ENCODE results near the gene ELANE.
"Not testable (repeated sequence)": the region's sequence is repeated elsewhere in the genome, so short reads cannot be mapped to it uniquely, and the experiment has no call there.

ELANE gene

DNA sequence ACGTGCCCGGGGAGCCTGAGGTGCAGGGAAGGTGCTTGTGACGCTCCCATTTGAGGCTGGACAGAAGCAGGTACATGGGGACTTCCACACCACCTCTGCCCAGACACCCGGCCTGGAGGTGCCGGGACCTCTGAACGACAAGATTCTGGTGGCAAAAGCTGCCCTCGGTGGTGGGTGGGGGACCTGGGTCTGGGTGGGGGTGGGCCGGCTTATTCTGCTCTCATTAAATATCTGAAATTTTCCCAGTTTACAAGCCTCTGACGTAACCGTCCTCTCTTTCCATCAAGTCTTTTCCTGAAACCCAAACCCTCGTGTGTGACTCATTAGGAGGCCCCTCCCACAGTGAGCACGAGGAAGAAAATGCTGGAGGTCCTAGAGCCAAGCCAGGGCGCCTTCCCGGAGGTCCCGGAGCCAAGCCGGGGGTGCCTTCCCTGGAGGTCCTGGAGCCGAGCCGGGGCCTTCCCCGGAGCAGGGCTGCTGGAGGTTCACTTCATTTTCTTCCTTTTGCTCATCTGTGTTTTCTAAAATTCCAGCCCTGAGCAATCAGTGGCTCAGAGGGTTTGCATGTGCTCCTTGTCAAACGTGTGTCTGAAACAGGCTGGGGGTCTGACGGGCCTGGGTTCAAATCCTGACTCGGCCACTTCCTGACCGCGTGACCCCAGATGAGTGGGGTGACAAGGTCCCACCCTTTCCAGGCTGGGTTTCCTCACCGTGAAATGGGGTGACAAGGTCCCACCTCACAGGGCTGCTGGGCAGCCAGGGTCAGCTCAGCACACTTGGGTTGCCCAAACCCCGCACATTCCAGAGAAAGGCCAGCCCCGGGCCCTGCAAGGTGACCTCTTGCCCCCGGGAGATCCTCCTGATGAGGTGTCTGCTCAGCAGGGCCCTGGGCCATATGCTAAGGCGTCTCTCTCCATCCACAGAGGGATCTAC, 17.4 kb downstream of the ELANE start:
- H3K36me3 Mint-ChIP-seq = peaks cover 45% of the 10 kb centered on the region in 2 donors
- H3K4me1 Mint-ChIP-seq = peaks cover 10 to 16% of the 10 kb centered on the region in 2 donors
- H3K27ac Mint-ChIP-seq = peak overlapping the region; percentile 85
- H3K9me3 Mint-ChIP-seq = peaks cover 0 to 1% of the 10 kb centered on the region in 2 donors
- no peak overlapping the region for H3K4me3 Mint-ChIP-seq
- ATAC-seq (replicated peaks) (no peak), DNase-seq (no peak)
- H3K27me3 Mint-ChIP-seq = no peaks in the 10 kb centered on the region

- ATAC-seq (replicated peaks) (no peak), DNase-seq (no peak)
- peaks cover 10 to 16% of the 10 kb centered on the region in 2 donors for H3K4me1 Mint-ChIP-seq
- peaks cover 0 to 1% of the 10 kb centered on the region in 2 donors for H3K9me3 Mint-ChIP-seq
- no peaks in the 10 kb centered on the region for H3K27me3 Mint-ChIP-seq
- H3K36me3 Mint-ChIP-seq = peaks cover 45% of the 10 kb centered on the region in 2 donors
- no peak overlapping the region for H3K4me3 Mint-ChIP-seq
- H3K27ac Mint-ChIP-seq = no peak overlapping the region
These were observed 18.2 kb downstream of the ELANE start for GRCh38 chr19:870314-870713.

GRCh38 chr19:870963-871401, 18.9 kb downstream of the ELANE start:
- ATAC-seq (replicated peaks) (no peak), DNase-seq (no peak)
- H3K27me3 Mint-ChIP-seq = no peaks in the 10 kb centered on the region
- H3K4me3 Mint-ChIP-seq = no peak overlapping the region
- H3K9me3 Mint-ChIP-seq = peaks cover 0 to 1% of the 10 kb centered on the region in 2 donors
- H3K4me1 Mint-ChIP-seq = peaks cover 10 to 16% of the 10 kb centered on the region in 2 donors
- H3K27ac Mint-ChIP-seq = no peak overlapping the region
- H3K36me3 Mint-ChIP-seq = peaks cover 46 to 49% of the 10 kb centered on the region in 2 donors

- ATAC-seq (replicated peaks) = no peak
- peaks cover 52% of the 10 kb centered on the region in 2 donors for H3K36me3 Mint-ChIP-seq
- H3K4me1 Mint-ChIP-seq = peaks cover 10 to 16% of the 10 kb centered on the region in 2 donors
- H3K4me3 Mint-ChIP-seq = peak overlapping the region in 1 of 2 donors; percentile 71
- no peaks in the 10 kb centered on the region for H3K27me3 Mint-ChIP-seq
- H3K27ac Mint-ChIP-seq = peak overlapping the region; percentile 47
- peaks cover 0 to 1% of the 10 kb centered on the region in 2 donors for H3K9me3 Mint-ChIP-seq
- no peak for DNase-seq
These were observed 19.6 kb downstream of the ELANE start for GRCh38 chr19:871446-872265.

DNA sequence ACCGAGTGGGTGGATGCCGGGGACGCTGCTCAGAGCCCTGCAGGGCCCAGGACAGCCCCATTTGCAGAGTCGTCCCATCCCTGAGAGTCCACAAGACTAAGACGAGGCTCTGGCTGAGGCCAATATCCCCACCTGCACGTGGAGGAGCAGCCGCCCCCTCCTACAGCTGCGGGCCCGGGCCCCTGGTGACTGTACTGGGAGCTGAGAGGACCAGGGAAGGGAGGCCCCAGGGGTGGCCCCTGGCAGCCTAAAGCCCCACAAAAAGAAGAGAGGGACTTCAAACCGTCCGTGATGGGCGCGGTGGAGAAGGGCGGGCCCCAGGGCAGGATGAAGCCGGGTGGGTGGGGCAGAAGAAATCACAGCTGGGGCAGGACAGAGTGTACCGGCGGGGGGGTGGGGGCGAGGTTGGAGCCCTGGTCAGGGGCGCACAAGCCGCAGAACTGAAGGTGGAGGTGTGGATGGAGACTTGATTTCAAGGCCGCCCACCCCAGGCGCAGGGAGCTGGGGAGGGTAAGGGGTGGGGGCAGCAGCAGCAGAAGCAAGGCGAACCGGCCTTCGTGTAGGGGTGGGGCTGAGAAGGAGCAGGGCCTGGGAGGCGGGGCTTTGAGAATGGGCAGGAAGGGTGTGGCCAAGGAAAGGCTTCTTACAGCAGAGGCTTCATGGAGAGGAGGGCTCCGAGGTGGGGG, 20.3 kb downstream of the ELANE start:
- peak; percentile 55 for DNase-seq
- Mint-ChIP-seq H3K4me1 (peaks cover 10 to 13% of the 10 kb centered on the region in 2 donors), H3K27me3 (no peaks in the 10 kb centered on the region), H3K4me3 (peak overlapping the region in 1 of 2 donors; percentile 71), H3K9me3 (peaks cover 0 to 1% of the 10 kb centered on the region in 2 donors), H3K36me3 (peaks cover 48 to 49% of the 10 kb centered on the region in 2 donors), H3K27ac (peak overlapping the region; percentile 69)
- peak; percentile 83 to 86 for ATAC-seq (replicated peaks)

DNA sequence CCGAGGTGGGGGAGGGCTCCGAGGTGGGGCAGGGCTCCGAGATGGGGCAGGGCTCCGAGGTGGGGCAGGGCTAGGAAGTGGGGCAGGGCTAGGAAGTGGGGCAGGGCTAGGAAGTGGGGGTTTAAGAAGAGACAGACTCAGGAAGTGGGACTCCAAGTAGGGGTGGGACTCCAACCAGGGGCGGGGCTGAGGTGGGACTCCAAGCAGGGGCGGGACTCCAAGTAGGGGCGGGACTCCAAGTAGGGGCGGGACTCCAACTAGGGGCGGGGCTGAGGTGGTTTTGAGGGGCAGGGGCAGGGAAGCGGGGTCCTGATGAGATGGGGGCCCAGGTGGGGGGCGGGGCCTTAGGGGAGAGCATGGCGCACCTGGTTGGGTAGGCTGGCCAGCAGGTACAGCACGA, 21.0 kb downstream of the ELANE start:
- peaks cover 43 to 45% of the 10 kb centered on the region in 2 donors for H3K36me3 Mint-ChIP-seq
- H3K4me1 Mint-ChIP-seq = peaks cover 10 to 12% of the 10 kb centered on the region in 2 donors
- DNase-seq (no peak), ATAC-seq (replicated peaks) (peak; percentile 81 to 85)
- H3K9me3 Mint-ChIP-seq = peaks cover 0 to 1% of the 10 kb centered on the region in 2 donors
- no peak overlapping the region for H3K27ac Mint-ChIP-seq
- H3K4me3 Mint-ChIP-seq = peak overlapping the region in 1 of 2 donors; percentile 56
- no peaks in the 10 kb centered on the region for H3K27me3 Mint-ChIP-seq

GRCh38 chr19:873561-874041, 21.5 kb downstream of the ELANE start:
- H3K27ac Mint-ChIP-seq = no peak overlapping the region
- ATAC-seq (replicated peaks) (no peak), DNase-seq (no peak)
- no peaks in the 10 kb centered on the region for H3K27me3 Mint-ChIP-seq
- H3K36me3 Mint-ChIP-seq = peaks cover 39 to 42% of the 10 kb centered on the region in 2 donors
- H3K4me3 Mint-ChIP-seq = no peak overlapping the region
- H3K4me1 Mint-ChIP-seq = peaks cover 10 to 12% of the 10 kb centered on the region in 2 donors
- peaks cover 0 to 1% of the 10 kb centered on the region in 2 donors for H3K9me3 Mint-ChIP-seq

DNA sequence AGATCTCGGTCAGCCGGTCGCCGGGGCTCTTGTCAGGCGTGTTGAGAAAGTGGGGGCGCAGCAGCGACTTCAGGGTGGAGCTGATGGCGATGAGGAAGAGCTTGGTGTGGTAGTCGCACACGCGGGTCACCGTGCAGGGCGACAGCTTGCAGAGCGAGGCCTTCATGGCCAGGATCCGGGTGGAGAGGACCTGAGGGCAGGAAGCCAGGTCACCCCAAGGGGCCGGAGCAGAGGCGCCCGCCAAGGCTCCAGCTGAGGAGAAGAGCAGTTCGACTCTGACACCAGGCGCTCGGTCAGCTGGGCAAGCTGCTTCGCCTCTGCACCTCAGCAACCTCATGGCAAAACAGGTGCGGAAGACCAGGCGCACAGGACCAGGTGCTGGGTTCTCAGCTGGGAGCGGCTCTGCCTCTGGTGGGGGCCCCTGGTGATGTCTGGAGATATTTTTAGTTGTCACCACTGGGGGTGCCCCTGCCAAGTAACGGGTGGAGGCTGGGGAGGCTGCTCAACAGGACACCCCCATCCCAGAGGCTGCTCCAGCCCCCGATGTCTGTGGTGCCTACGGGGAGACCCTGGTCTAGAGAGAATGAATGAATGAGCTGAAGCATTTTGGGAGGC, 23.3 kb downstream of the ELANE start:
- DNase-seq = no peak
- Mint-ChIP-seq H3K9me3 (peaks cover 0 to 1% of the 10 kb centered on the region in 2 donors), H3K36me3 (peaks cover 32 to 41% of the 10 kb centered on the region in 2 donors), H3K27ac (peak overlapping the region; percentile 59), H3K4me1 (peaks cover 12 to 17% of the 10 kb centered on the region in 2 donors), H3K27me3 (no peaks in the 10 kb centered on the region), H3K4me3 (no peak overlapping the region)
- ATAC-seq (replicated peaks) = no peak

- DNase-seq (no peak), ATAC-seq (replicated peaks) (no peak)
- Mint-ChIP-seq H3K36me3 (peaks cover 29 to 42% of the 10 kb centered on the region in 2 donors), H3K9me3 (peaks cover 0 to 1% of the 10 kb centered on the region in 2 donors), H3K27me3 (no peaks in the 10 kb centered on the region), H3K4me1 (peaks cover 12 to 17% of the 10 kb centered on the region in 2 donors), H3K4me3 (no peak overlapping the region), H3K27ac (no peak overlapping the region)
These were observed 24.0 kb downstream of the ELANE start for GRCh38 chr19:876089-876488.

DNA sequence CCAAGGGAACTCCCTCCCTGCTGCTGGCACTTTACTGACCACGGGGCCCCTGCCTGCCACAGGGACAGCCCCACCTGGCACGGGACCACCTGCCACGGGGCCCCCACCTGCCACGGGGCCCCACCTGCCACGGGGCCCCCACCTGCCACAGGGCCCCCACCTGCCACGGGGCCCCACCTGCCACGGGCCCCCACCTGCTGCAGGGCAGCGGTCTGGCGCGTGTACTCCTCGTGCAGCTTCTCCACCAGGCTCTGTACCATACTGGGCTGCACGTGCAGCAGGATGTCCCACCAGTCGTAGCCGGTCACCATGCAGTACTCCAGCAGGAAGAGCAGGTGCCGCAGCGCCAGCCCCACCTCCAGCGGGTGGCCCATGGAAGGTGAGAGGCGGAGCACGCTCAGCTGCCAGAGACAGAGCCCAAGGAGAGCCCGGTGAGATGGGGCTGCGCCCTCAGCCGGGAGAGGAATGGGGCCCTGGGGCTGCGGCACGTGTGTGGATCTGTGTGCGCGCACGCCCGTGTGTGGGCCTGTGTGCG, 24.7 kb downstream of the ELANE start:
- ATAC-seq (replicated peaks) = no peak
- peaks cover 32 to 45% of the 10 kb centered on the region in 2 donors for H3K36me3 Mint-ChIP-seq
- no peak overlapping the region for H3K27ac Mint-ChIP-seq
- no peaks in the 10 kb centered on the region for H3K9me3 Mint-ChIP-seq
- H3K4me3 Mint-ChIP-seq = no peak overlapping the region
- DNase-seq = no peak
- peaks cover 12 to 17% of the 10 kb centered on the region in 2 donors for H3K4me1 Mint-ChIP-seq
- no peaks in the 10 kb centered on the region for H3K27me3 Mint-ChIP-seq

GRCh38 chr19:877992-878660, 26.0 kb downstream of the ELANE start:
- not testable (repeated sequence) for H3K27me3 Mint-ChIP-seq; ATAC-seq (replicated peaks); H3K4me3 Mint-ChIP-seq; H3K9me3 Mint-ChIP-seq; DNase-seq; H3K4me1 Mint-ChIP-seq; H3K27ac Mint-ChIP-seq
- peaks cover 38 to 43% of the 10 kb centered on the region in 2 donors for H3K36me3 Mint-ChIP-seq

- Mint-ChIP-seq H3K27ac (peak overlapping the region; percentile 47), H3K36me3 (peaks cover 43 to 46% of the 10 kb centered on the region in 2 donors)
- not testable (repeated sequence) for DNase-seq; H3K9me3 Mint-ChIP-seq; H3K27me3 Mint-ChIP-seq; H3K4me1 Mint-ChIP-seq; ATAC-seq (replicated peaks); H3K4me3 Mint-ChIP-seq
These were observed 26.9 kb downstream of the ELANE start for GRCh38 chr19:878751-879561.

Data from stimulated activated naive B cell treated with anti-CD40 and anti-IgM and Interleukin-4, amounts not matched to agents 10 μg/mL and 1 μg/mL and 100 μg/mL, for 72 hours (primary cell).